Spleen (tissue), 7 donors: ENCODE measurements around the gene POU2F3.

Experiments
- CTCF ChIP-seq, 11 experiments: fragments of 200-600 bp in 7 of 11; fragments of 450-650 bp in 4 of 11; sonication (generic) in 4 of 11; IDR thresholded peaks in 8 of 11; conservative IDR thresholded peaks in 3 of 11; 1 replicate in 7 of 11; 2 replicates in 4 of 11; pipeline versions ENCODE4 v1.4.0 to v1.8.0; 2016 to 2021; ENCODE audit warnings: antibody characterized with exemption in 11 of 11, inconsistent platforms in 4 of 11, mild to moderate bottlenecking in 1 of 11
- POLR2A ChIP-seq, 3 donors: fragments of 450-650 bp; IDR thresholded peaks; one replicate each; pipeline ENCODE4 v1.5.1; 2017; ENCODE audit warnings: antibody characterized with exemption in 3 of 3, mild to moderate bottlenecking in 1 of 3
- POLR2AphosphoS5 ChIP-seq, 3 donors: sonication (generic); formaldehyde crosslinking; IDR thresholded peaks; one replicate each; pipeline ENCODE4 v1.5.1; 2017; ENCODE audit warnings: antibody characterized with exemption in 3 of 3
- donor health status: DM: no; HTN: no; CAD: no; lungs with moderate emphysema.
- donor health status: DM: no; HTN: no; CAD: no.
- donor health status: DM: no; HTN: no; CAD: no.

- TF ChIP-seq POLR2A (IDR thresholded peaks at IDR 0.05) = no peak
- no peak for TF ChIP-seq CTCF (IDR thresholded peaks at IDR 0.05 in 8 of 11, conservative IDR thresholded peaks at IDR 0.05 in 3 of 11)
- no peak for TF ChIP-seq POLR2AphosphoS5 (IDR thresholded peaks at IDR 0.05)
Measured at GRCh38 chr11:120316880-120317688, 77.1 kb downstream of the POU2F3 start.
